WTC11 (cell line): ENCODE measurements around the gene HES6. TPM values are rescaled to one million over a fixed set of nuclear protein-coding genes. Genes with fewer than 3 reads are reported as not detected.

Source experiments
- ATF6 ChIP-seq: sonication (generic); formaldehyde crosslinking; IDR thresholded peaks from 2 replicates; pipeline ENCODE4 v1.8.1; 2023; ENCODE audit warnings: mild to moderate bottlenecking, missing genetic modification reagents
- E2F4 ChIP-seq: sonication (generic); formaldehyde crosslinking; IDR thresholded peaks from 2 replicates; pipeline ENCODE4 v1.8.1; 2022; ENCODE audit warnings: low read depth, mild to moderate bottlenecking, moderate library complexity, missing genetic modification reagents, borderline replicate concordance
- E2F5 ChIP-seq: sonication (generic); formaldehyde crosslinking; IDR thresholded peaks from 2 replicates; pipeline ENCODE4 v1.8.1; 2022; ENCODE audit warnings: mild to moderate bottlenecking, moderate library complexity, missing genetic modification reagents
- EMX1 ChIP-seq: fragments of 250-450 bp; sonication (Bioruptor Pico); IDR thresholded peaks from 2 replicates; pipeline ENCODE4 v1.8.0; 2021; ENCODE audit warnings: mild to moderate bottlenecking
- ETV6 ChIP-seq: sonication (generic); formaldehyde crosslinking; IDR thresholded peaks from 2 replicates; pipeline ENCODE4 v1.8.1; 2022; ENCODE audit warnings: mild to moderate bottlenecking, missing genetic modification reagents
- FOXP1 ChIP-seq: sonication (generic); formaldehyde crosslinking; IDR thresholded peaks from 2 replicates; pipeline ENCODE4 v1.8.0; 2022; ENCODE audit warnings: missing genetic modification reagents, mild to moderate bottlenecking, moderate library complexity, borderline replicate concordance
- FOXP4 ChIP-seq: sonication (generic); formaldehyde crosslinking; IDR thresholded peaks from 2 replicates; pipeline ENCODE4 v1.8.0; 2022; ENCODE audit warnings: mild to moderate bottlenecking, missing genetic modification reagents
- GTF2I ChIP-seq: fragments of 250-450 bp; sonication (Bioruptor Pico); conservative IDR thresholded peaks from 2 replicates; pipeline ENCODE4 v1.4.0; 2021; ENCODE audit warnings: mild to moderate bottlenecking
- HMGXB4 ChIP-seq: sonication (generic); formaldehyde crosslinking; IDR thresholded peaks from 2 replicates; pipeline ENCODE4 v1.8.1; 2023; ENCODE audit warnings: mild to moderate bottlenecking, moderate library complexity, missing genetic modification reagents
- IRF2 ChIP-seq: sonication (generic); formaldehyde crosslinking; IDR thresholded peaks from 2 replicates; pipeline ENCODE4 v1.8.0; 2022; ENCODE audit warnings: low read depth, missing genetic modification reagents, borderline replicate concordance
- MAX ChIP-seq: sonication (generic); formaldehyde crosslinking; IDR thresholded peaks from 2 replicates; pipeline ENCODE4 v1.8.0; 2022; ENCODE audit warnings: mild to moderate bottlenecking, missing genetic modification reagents
- MXD4 ChIP-seq: fragments of 250-450 bp; sonication (Bioruptor Pico); IDR thresholded peaks from 2 replicates; pipeline ENCODE4 v1.8.0; 2021; ENCODE audit warnings: mild to moderate bottlenecking, moderate library complexity, borderline replicate concordance
- NFATC4 ChIP-seq: fragments of 250-450 bp; sonication (Bioruptor Pico); IDR thresholded peaks from 2 replicates; pipeline ENCODE4 v1.9.0; 2021; ENCODE audit warnings: mild to moderate bottlenecking
- NFYB ChIP-seq: sonication (generic); formaldehyde crosslinking; conservative IDR thresholded peaks from 2 replicates; pipeline ENCODE4 v1.8.0; 2022; ENCODE audit warnings: low read depth, missing genetic modification reagents
- NR1H2 ChIP-seq: sonication (generic); formaldehyde crosslinking; IDR thresholded peaks from 2 replicates; pipeline ENCODE4 v1.9.0; 2021; ENCODE audit warnings: mild to moderate bottlenecking, moderate library complexity, missing genetic modification reagents
- NR2C2 ChIP-seq: sonication (generic); formaldehyde crosslinking; IDR thresholded peaks from 2 replicates; pipeline ENCODE4 v1.8.0; 2022; ENCODE audit warnings: mild to moderate bottlenecking, missing genetic modification reagents
- NR3C1 ChIP-seq: sonication (generic); formaldehyde crosslinking; conservative IDR thresholded peaks from 2 replicates; pipeline ENCODE4 v1.8.1; 2023; ENCODE audit warnings: low read depth, mild to moderate bottlenecking, missing genetic modification reagents
- PRRX2 ChIP-seq: fragments of 250-450 bp; sonication (Bioruptor Pico); IDR thresholded peaks from 2 replicates; pipeline ENCODE4 v1.8.0; 2021; ENCODE audit warnings: mild to moderate bottlenecking
- SMAD3 ChIP-seq: sonication (generic); formaldehyde crosslinking; IDR thresholded peaks from 2 replicates; pipeline ENCODE4 v1.8.0; 2022; ENCODE audit warnings: missing genetic modification reagents, mild to moderate bottlenecking, borderline replicate concordance
- SMAD4 ChIP-seq: sonication (generic); formaldehyde crosslinking; IDR thresholded peaks from 2 replicates; pipeline ENCODE4 v1.8.0; 2022; ENCODE audit warnings: mild to moderate bottlenecking, missing genetic modification reagents
- TCF7 ChIP-seq: sonication (generic); formaldehyde crosslinking; IDR thresholded peaks from 2 replicates; pipeline ENCODE4 v1.8.0; 2022; ENCODE audit warnings: mild to moderate bottlenecking, low read depth, missing genetic modification reagents, moderate library complexity
- USF2 ChIP-seq: sonication (generic); formaldehyde crosslinking; IDR thresholded peaks from 2 replicates; pipeline ENCODE4 v1.8.1; 2023; ENCODE audit warnings: mild to moderate bottlenecking, missing genetic modification reagents, moderate library complexity
- ZBTB21 ChIP-seq: sonication (generic); formaldehyde crosslinking; IDR thresholded peaks from 2 replicates; pipeline ENCODE4 v1.8.1; 2023; ENCODE audit warnings: mild to moderate bottlenecking, missing genetic modification reagents, borderline replicate concordance
- ZBTB43 ChIP-seq: sonication (generic); formaldehyde crosslinking; IDR thresholded peaks from 2 replicates; pipeline ENCODE4 v1.8.1; 2023; ENCODE audit warnings: mild to moderate bottlenecking, missing genetic modification reagents
- ZNF423 ChIP-seq: fragments of 250-450 bp; sonication (Bioruptor Pico); IDR thresholded peaks from 2 replicates; pipeline ENCODE4 v2.1.2; 2022; ENCODE audit warnings: mild to moderate bottlenecking, moderate library complexity
- ZNF671 ChIP-seq: fragments of 250-450 bp; sonication (Bioruptor Pico); IDR thresholded peaks from 2 replicates; pipeline ENCODE4 v1.8.0; 2021; ENCODE audit warnings: mild to moderate bottlenecking
- total RNA-seq: library from RNA; stranded (reverse); gene quantifications from 3 replicates; pipeline ENCODE4 v1.2.3, GENCODE V29; 2021

The HES6 gene
- total RNA-seq, 1 experiment from 2014 or later = 52.1 TPM

- TF ChIP-seq USF2 (CRISPR knock-in tag) = peak; percentile 62
- TF ChIP-seq ATF6 (CRISPR knock-in tag) = peak; percentile 92; the same call in 1 of the 2 replicates
- TF ChIP-seq NFYB (CRISPR knock-in tag) = peak; percentile 76
- TF ChIP-seq ZNF671 (CRISPR knock-in tag) = no peak
- peak; percentile 94; the same call in 1 of the 2 replicates for TF ChIP-seq NR3C1 (CRISPR knock-in tag)
- TF ChIP-seq MAX (CRISPR knock-in tag) = peak; percentile 100
- peak; percentile 99 for TF ChIP-seq ZBTB43 (CRISPR knock-in tag)
- peak; percentile 99 for TF ChIP-seq SMAD3 (CRISPR knock-in tag)
- peak; percentile 100 for TF ChIP-seq FOXP4
- peak; percentile 98 for TF ChIP-seq E2F4
- peak; percentile 100 for TF ChIP-seq FOXP1 (CRISPR knock-in tag)
- TF ChIP-seq GTF2I (CRISPR knock-in tag) = no peak
- peak; percentile 99 for TF ChIP-seq ETV6 (CRISPR knock-in tag)
- TF ChIP-seq NR2C2 = peak; percentile 95
- no peak for TF ChIP-seq MXD4 (CRISPR knock-in tag)
- TF ChIP-seq HMGXB4 (CRISPR knock-in tag) = peak; percentile 88
- TF ChIP-seq EMX1 (CRISPR knock-in tag) = no peak
- TF ChIP-seq ZBTB21 = peak; percentile 96
- peak; percentile 99 for TF ChIP-seq SMAD4
- TF ChIP-seq NR1H2 = peak; percentile 97
- TF ChIP-seq E2F5 (CRISPR knock-in tag) = peak; percentile 98
- no peak for TF ChIP-seq PRRX2 (CRISPR knock-in tag)
- no peak for TF ChIP-seq ZNF423
- no peak for TF ChIP-seq NFATC4 (CRISPR knock-in tag)
- TF ChIP-seq TCF7 (CRISPR knock-in tag) = peak; percentile 100
- peak; percentile 93 for TF ChIP-seq IRF2 (CRISPR knock-in tag)
These were observed 884 bp downstream of the HES6 start (continued) for GRCh38 chr2:238238766-238239542.
